ENCODE data around the gene RAB21. TPM values are rescaled to one million over a fixed set of nuclear protein-coding genes. Genes with fewer than 3 reads are reported as not detected.

Gene RAB21, protein sequence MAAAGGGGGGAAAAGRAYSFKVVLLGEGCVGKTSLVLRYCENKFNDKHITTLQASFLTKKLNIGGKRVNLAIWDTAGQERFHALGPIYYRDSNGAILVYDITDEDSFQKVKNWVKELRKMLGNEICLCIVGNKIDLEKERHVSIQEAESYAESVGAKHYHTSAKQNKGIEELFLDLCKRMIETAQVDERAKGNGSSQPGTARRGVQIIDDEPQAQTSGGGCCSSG
- 42.6 TPM for polyA plus RNA-seq (2013, experiment 1 of 2)
- 41.2 TPM for polyA plus RNA-seq (2013, experiment 2 of 2)

- H2BK120ac ChIP-seq (ENCODE audit: low read depth, low read length), result peak within 1 kb of the TSS; percentile 97
- H2BK15ac ChIP-seq (ENCODE audit: low read depth, poor library complexity, severe bottlenecking), result peak within 1 kb of the TSS; percentile 100
- H3K18ac ChIP-seq (ENCODE audit: low read depth in 1 of 2, low read length in 2 of 2), result peak within 1 kb of the TSS; percentile 95 to 100
- H4K91ac ChIP-seq (ENCODE audit: low read length), result peak within 1 kb of the TSS; percentile 94
- H3K14ac ChIP-seq (ENCODE audit: low read length in 2 of 2), result peak within 1 kb of the TSS in 1 of 2 experiments; percentile 94
- H3K23ac ChIP-seq (ENCODE audit: low read length in 2 of 2), result peak within 1 kb of the TSS; percentile 96 to 98
- peaks cover 0 to 18% of the 10 kb centered on the region in 2 experiments for H3K27me3 ChIP-seq (ENCODE audit: control insufficient read depth in 1 of 2, insufficient read depth in 1 of 2, low read length in 2 of 2)
- H3K4me3 ChIP-seq (ENCODE audit: insufficient read depth in 1 of 2, low read depth in 1 of 2, low read length in 2 of 2), result peak within 1 kb of the TSS; percentile 99
- peak within 1 kb of the TSS; percentile 100 for H3K9ac ChIP-seq (ENCODE audit: low read length)
- H2BK5ac ChIP-seq (ENCODE audit: low read depth, low read length, poor library complexity, severe bottlenecking), result peak within 1 kb of the TSS; percentile 99
- peaks cover 15% of the 10 kb centered on the region for H3K9me3 ChIP-seq (ENCODE audit: control insufficient read depth, low read length)
- peak within 1 kb of the TSS; percentile 79 for H3K27ac ChIP-seq (ENCODE audit: low read length, poor library complexity, severe bottlenecking)
- H3K4me2 ChIP-seq (ENCODE audit: low read length, poor library complexity, severe bottlenecking), result peak within 1 kb of the TSS; percentile 86
- H2BK12ac ChIP-seq (ENCODE audit: low read length in 2 of 2), result peak within 1 kb of the TSS; percentile 61 to 84
- DNase-seq, result peak; percentile 98
- peak within 1 kb of the TSS; percentile 98 for H4K8ac ChIP-seq (ENCODE audit: low read length)
- H3K36me3 ChIP-seq (ENCODE audit: control insufficient read depth in 1 of 2, insufficient read depth in 2 of 2, low read depth in 1 of 2, low read length in 2 of 2), result peaks cover 9 to 24% of the 10 kb centered on the region in 2 experiments
- peaks cover 3% of the 10 kb centered on the region for H3K4me1 ChIP-seq (ENCODE audit: control insufficient read depth, insufficient read depth, low read depth, low read length)
- no peak within 1 kb of the TSS for H2AK5ac ChIP-seq (ENCODE audit: low read length, severe bottlenecking)
- H3K79me1 ChIP-seq (replicated peaks; ENCODE audit: low read length, poor library complexity, severe bottlenecking), result no peaks in the 10 kb centered on the region
- WGBS, result 5% methylated on average over 32 of the region's 56 CpGs
- H2AFZ ChIP-seq (ENCODE audit: low read depth, low read length), result peak within 1 kb of the TSS; percentile 95
- H3K4ac ChIP-seq (ENCODE audit: low read depth in 1 of 2, low read length in 2 of 2), result peak within 1 kb of the TSS; percentile 81 to 96
Measured at GRCh38 chr12:71754461-71755145, at the start of gene RAB21. TSS of gene RAB21 (plus strand) at chr12:71754863. CDS start at chr12:71755130, 267 bp downstream.

DNA sequence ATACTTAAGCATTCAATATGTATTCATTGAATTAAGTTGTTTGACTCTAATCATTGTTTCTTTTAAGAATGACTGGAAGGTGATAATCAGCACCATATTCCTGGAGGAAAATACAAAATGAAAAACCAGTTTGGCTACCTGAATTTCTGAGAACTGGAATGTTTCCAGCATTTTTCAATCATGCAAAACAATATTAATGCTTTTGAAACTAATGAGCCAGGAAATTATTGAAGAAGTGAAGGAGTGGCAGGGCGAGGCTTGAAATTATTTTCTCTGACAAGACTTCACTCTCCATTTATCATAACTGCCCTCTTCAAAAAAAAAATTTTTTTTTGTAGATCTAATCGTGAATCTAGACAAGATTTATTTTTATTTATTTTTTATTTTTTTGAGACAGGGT, 49.7 kb upstream of the RAB21 start:
- no peaks in the 10 kb centered on the region for H3K79me1 ChIP-seq (replicated peaks; ENCODE audit: low read length, poor library complexity, severe bottlenecking)
- H3K9me3 ChIP-seq (ENCODE audit: control insufficient read depth, low read length), result no peaks in the 10 kb centered on the region
- H3K27ac ChIP-seq (ENCODE audit: low read length, poor library complexity, severe bottlenecking), result no peak overlapping the region
- H2BK15ac ChIP-seq (ENCODE audit: low read depth, poor library complexity, severe bottlenecking), result no peak overlapping the region
- H3K4me2 ChIP-seq (ENCODE audit: low read length, poor library complexity, severe bottlenecking), result no peak overlapping the region
- no peak for DNase-seq
- H2AFZ ChIP-seq (ENCODE audit: low read depth, low read length), result no peak overlapping the region
- H3K23ac ChIP-seq (ENCODE audit: low read length in 2 of 2), result no peak overlapping the region
- no CpG with 5 or more reads among the region's 2 CpGs for WGBS
- H3K4ac ChIP-seq (ENCODE audit: low read depth in 1 of 2, low read length in 2 of 2), result no peak overlapping the region
- H3K4me3 ChIP-seq (ENCODE audit: insufficient read depth in 1 of 2, low read depth in 1 of 2, low read length in 2 of 2), result no peak overlapping the region
- H3K9ac ChIP-seq (ENCODE audit: low read length), result no peak overlapping the region
- H2BK5ac ChIP-seq (ENCODE audit: low read depth, low read length, poor library complexity, severe bottlenecking), result no peak overlapping the region
- no peak overlapping the region for H2AK5ac ChIP-seq (ENCODE audit: low read length, severe bottlenecking)
- no peaks in the 10 kb centered on the region for H3K27me3 ChIP-seq (ENCODE audit: control insufficient read depth in 1 of 2, insufficient read depth in 1 of 2, low read length in 2 of 2)
- no peak overlapping the region for H3K14ac ChIP-seq (ENCODE audit: low read length in 2 of 2)
- H3K36me3 ChIP-seq (ENCODE audit: control insufficient read depth in 1 of 2, insufficient read depth in 2 of 2, low read depth in 1 of 2, low read length in 2 of 2), result peaks cover 2 to 13% of the 10 kb centered on the region in 2 experiments
- H4K8ac ChIP-seq (ENCODE audit: low read length), result no peak overlapping the region
- H3K4me1 ChIP-seq (ENCODE audit: control insufficient read depth, insufficient read depth, low read depth, low read length), result peaks cover under 1% of the 10 kb centered on the region
- H4K91ac ChIP-seq (ENCODE audit: low read length), result no peak overlapping the region
- no peak overlapping the region for H3K18ac ChIP-seq (ENCODE audit: low read depth in 1 of 2, low read length in 2 of 2)
- no peak overlapping the region for H2BK120ac ChIP-seq (ENCODE audit: low read depth, low read length)
- no peak overlapping the region for H2BK12ac ChIP-seq (ENCODE audit: low read length in 2 of 2)

DNA sequence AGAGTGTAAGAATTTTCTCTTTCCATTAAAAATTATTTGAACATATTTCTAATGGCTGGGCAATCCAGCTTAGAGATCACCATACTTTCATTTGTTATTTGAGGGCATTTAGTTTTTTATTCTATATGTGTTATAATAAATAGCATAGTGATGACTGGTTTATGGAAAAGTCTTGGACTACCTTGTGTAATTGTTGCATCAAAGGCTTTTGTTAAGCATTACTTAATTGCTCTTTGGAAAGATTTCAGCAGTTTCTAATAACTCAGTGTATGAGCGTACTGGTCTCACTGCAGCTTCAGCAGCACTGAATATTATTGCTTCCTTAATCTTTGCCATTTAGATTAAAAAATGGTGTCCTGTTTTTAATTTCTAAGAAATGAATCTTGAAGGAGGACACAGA, 46.0 kb upstream of the RAB21 start:
- no peak overlapping the region for H3K18ac ChIP-seq (ENCODE audit: low read depth in 1 of 2, low read length in 2 of 2)
- no peak overlapping the region for H3K4ac ChIP-seq (ENCODE audit: low read depth in 1 of 2, low read length in 2 of 2)
- H2BK120ac ChIP-seq (ENCODE audit: low read depth, low read length), result no peak overlapping the region

More for the DNA sequence above, 46.0 kb upstream of the RAB21 start:
- Histone ChIP-seq H2BK5ac (ENCODE audit: low read depth, low read length, poor library complexity, severe bottlenecking) (no peak overlapping the region), H3K9ac (ENCODE audit: low read length) (no peak overlapping the region), H3K23ac (ENCODE audit: low read length in 2 of 2) (no peak overlapping the region), H4K91ac (ENCODE audit: low read length) (no peak overlapping the region), H2BK12ac (ENCODE audit: low read length in 2 of 2) (no peak overlapping the region), H2BK15ac (ENCODE audit: low read depth, poor library complexity, severe bottlenecking) (no peak overlapping the region), H3K9me3 (ENCODE audit: control insufficient read depth, low read length) (peaks cover 3% of the 10 kb centered on the region), H3K4me2 (ENCODE audit: low read length, poor library complexity, severe bottlenecking) (no peak overlapping the region), H3K4me3 (ENCODE audit: insufficient read depth in 1 of 2, low read depth in 1 of 2, low read length in 2 of 2) (no peak overlapping the region), H3K27me3 (ENCODE audit: control insufficient read depth in 1 of 2, insufficient read depth in 1 of 2, low read length in 2 of 2) (no peaks in the 10 kb centered on the region), H3K4me1 (ENCODE audit: control insufficient read depth, insufficient read depth, low read depth, low read length) (peaks cover 2% of the 10 kb centered on the region), H3K27ac (ENCODE audit: low read length, poor library complexity, severe bottlenecking) (no peak overlapping the region), H2AFZ (ENCODE audit: low read depth, low read length) (no peak overlapping the region), H3K79me1 (replicated peaks; ENCODE audit: low read length, poor library complexity, severe bottlenecking) (no peaks in the 10 kb centered on the region), H3K36me3 (ENCODE audit: control insufficient read depth in 1 of 2, insufficient read depth in 2 of 2, low read depth in 1 of 2, low read length in 2 of 2) (no peaks in the 10 kb centered on the region), H3K14ac (ENCODE audit: low read length in 2 of 2) (no peak overlapping the region), H4K8ac (ENCODE audit: low read length) (no peak overlapping the region), H2AK5ac (ENCODE audit: low read length, severe bottlenecking) (no peak overlapping the region)
- DNase-seq, result no peak
- WGBS, result 100% methylated on average over 1 of the region's 1 CpG

Measured in mesenchymal stem cell (in vitro differentiated cells and primary cell).